HG03139 (cell line): ENCODE results near the gene VPS52.
"Not testable (repeated sequence)": the region's sequence is repeated elsewhere in the genome, so short reads cannot be mapped to it uniquely, and the experiment has no call there.

Source experiments
- ATAC-seq: cut with Tn5 transposase; IDR thresholded peaks from one replicate; pipeline ENCODE4 v1.9.1; 2021; ENCODE audit not compliant: unreplicated experiment

The VPS52 gene

GRCh38 chr6:33251395-33252012, 20.2 kb downstream of the VPS52 start:
- no peak for ATAC-seq

GRCh38 chr6:33250731-33251130, 20.9 kb downstream of the VPS52 start:
- no peak for ATAC-seq

GRCh38 chr6:33249732-33250630, 21.7 kb downstream of the VPS52 start:
- ATAC-seq: no peak

- ATAC-seq: peak; percentile 86
Observed at GRCh38 chr6:33248932-33249731, 22.5 kb downstream of the VPS52 start.

GRCh38 chr6:33248643-33248931, 23.1 kb downstream of the VPS52 start:
- ATAC-seq: no peak

- ATAC-seq: no peak
Observed at GRCh38 chr6:33247977-33248642, 23.6 kb downstream of the VPS52 start.

- no peak for ATAC-seq
Observed at GRCh38 chr6:33243476-33243875, 28.2 kb downstream of the VPS52 start.

GRCh38 chr6:33241968-33242367, 29.7 kb downstream of the VPS52 start:
- no peak for ATAC-seq

- no peak for ATAC-seq
Observed at GRCh38 chr6:33237741-33238140, 33.9 kb downstream of the VPS52 start.

GRCh38 chr6:33236852-33237251, 34.8 kb downstream of the VPS52 start:
- ATAC-seq: no peak

- ATAC-seq: no peak
Observed at GRCh38 chr6:33236328-33236727, 35.3 kb downstream of the VPS52 start.

GRCh38 chr6:33235221-33235634, 36.4 kb downstream of the VPS52 start:
- ATAC-seq: no peak

- ATAC-seq: not testable (repeated sequence)
Observed at GRCh38 chr6:33226503-33227120, 45.1 kb downstream of the VPS52 start.

- ATAC-seq: no peak
Observed at GRCh38 chr6:33217681-33218080, 54.0 kb downstream of the VPS52 start.

- ATAC-seq: no peak
Observed at GRCh38 chr6:33217246-33217645, 54.4 kb downstream of the VPS52 start.

- no peak for ATAC-seq
Observed at GRCh38 chr6:33216117-33216649, 55.5 kb downstream of the VPS52 start.

- ATAC-seq: no peak
Observed at GRCh38 chr6:33215271-33216116, 56.2 kb downstream of the VPS52 start.

GRCh38 chr6:33213989-33214335, 57.7 kb downstream of the VPS52 start:
- no peak for ATAC-seq

- no peak for ATAC-seq
Observed at GRCh38 chr6:33213166-33213988, 58.3 kb downstream of the VPS52 start.
